HG03354 (cell line): ENCODE data around the gene IL25.
"Not testable (repeated sequence)": the region's sequence is repeated elsewhere in the genome, so short reads cannot be mapped to it uniquely, and the experiment has no call there.

Experiments used
- ATAC-seq: cut with Tn5 transposase; IDR thresholded peaks from one replicate; pipeline ENCODE4 v1.9.1; 2021; ENCODE audit warnings: mild to moderate bottlenecking; ENCODE audit not compliant: unreplicated experiment, poor library complexity, severe bottlenecking

Gene IL25

GRCh38 chr14:23386266-23386657 is 13.7 kb downstream of the IL25 start:
- ATAC-seq, result not testable (repeated sequence)

DNA sequence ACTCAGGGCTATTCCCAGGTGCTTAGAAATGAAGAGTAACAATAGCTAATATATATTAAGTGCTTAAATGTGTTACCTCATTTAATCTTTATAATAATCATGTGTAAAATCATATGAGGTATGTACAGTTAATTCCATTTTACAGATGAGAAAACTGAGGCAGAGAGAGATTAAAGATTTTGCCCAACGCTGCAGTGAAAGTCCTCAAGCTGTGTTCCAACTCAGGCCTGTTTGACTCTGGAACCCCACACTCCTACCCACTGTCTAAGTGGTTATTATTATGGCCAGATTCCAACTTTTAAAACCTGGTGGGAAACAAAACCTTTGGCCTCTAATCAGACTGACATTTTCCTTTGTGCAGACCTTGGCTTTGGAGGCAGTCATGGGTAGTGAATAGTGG is 14.4 kb downstream of the IL25 start:
- ATAC-seq, result no peak

DNA sequence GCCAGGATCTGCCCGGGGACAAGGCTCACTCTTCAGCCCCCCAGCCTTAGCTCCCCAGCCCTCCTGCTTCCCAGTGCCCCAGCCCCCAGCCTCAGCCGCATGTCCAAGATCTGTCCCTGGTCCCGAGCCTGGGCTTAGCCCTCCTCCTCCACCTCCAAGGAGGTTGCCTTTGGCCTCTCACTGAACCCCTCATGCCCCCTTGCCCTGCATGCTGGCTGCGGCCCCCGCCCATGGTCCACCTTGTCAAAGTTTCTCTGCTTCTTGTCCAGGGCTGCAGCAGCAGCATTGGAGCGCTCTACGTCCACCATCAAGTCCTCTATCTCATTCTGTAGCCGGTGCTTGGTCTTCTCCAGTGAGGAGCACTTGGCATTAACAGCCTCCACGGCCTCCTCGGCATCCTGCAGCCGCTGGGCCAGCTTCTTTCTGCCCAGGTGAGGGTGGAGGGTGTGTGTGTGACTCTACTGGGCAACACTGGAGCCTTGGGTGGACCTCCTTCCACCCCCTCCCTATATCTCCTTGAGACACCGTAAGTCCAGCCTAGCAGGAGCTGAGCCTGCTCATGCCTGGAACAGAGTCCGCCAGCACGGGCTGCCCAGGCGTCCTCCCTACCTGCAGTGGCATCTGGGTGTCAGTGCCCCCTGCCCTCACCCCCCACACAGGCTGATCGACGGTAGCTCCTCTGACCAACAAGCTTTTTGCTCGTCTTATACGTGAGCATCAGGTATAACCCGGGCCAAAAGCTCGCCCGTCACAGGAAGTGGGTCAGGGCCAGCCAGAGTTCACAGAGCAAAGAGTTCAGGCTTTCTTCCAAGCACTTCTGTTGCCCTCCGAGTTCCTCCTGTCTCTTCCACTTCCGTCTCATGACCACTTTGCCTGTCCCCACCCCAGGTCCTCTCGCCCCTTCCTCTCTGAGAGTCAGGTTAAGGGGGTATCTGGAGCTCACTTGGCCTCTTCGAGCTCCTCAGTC is 15.6 kb downstream of the IL25 start:
- no peak for ATAC-seq

DNA sequence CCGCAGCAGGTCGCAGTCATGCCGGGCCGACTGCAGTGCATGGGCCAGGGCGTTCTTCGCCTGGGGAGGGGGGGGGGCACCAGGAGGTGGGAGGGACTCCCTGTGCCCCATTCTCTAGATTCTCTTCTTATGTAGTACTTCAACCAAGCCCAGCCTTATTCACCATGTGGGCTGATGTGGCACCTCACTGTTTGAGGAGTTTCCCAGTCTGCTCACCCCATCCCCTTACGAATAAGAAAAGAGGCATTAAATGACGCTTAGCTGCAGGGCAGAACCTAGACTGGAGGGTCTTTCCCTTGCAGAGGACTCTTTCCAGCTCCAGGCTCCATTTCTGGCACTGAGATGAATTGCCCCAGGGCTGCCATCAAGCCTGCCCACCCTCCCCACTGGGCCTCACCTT is 16.4 kb downstream of the IL25 start:
- ATAC-seq, result no peak

GRCh38 chr14:23389396-23389795 is 16.8 kb downstream of the IL25 start:
- ATAC-seq, result no peak

DNA sequence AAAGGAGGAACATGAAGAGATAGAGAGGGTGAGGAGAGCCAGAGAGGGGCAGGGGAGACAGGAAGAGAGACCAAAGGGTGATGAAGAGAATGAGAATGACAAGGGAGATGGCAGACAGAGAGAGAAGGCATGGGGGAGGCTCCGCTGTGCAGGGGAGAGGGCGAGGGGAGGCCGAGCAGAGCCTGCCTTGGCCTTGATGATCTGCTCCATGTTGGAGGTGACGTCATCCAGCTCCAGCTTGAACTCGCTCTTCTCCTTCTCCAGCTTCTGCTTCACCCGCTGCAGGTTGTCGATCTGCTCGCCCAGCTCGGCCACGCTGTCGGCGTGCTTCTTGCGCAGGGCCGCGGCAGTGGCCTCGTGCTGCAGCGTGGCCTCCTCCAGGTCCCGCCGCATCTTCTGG is 17.3 kb downstream of the IL25 start:
- ATAC-seq, result not testable (repeated sequence)

DNA sequence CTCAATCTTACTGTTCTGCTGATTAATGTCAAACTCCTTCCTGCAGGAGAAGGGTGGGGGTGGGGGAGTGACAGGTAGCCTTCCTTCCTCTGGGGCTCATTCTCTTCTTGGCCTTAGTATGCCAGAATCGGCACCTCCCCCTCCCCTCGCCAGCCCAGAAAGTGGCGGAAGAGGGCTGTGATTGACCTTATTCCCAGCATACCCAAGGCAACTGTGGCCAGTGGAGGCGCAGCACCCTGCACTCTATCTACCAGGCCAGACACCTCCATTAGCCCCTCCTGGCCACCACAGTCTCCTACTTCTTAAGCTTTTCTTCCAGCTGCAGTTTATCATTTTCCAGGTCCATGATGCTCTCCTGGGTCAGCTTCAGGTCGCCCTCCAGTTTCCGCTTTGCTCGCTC is 20.0 kb downstream of the IL25 start:
- ATAC-seq, result no peak

DNA sequence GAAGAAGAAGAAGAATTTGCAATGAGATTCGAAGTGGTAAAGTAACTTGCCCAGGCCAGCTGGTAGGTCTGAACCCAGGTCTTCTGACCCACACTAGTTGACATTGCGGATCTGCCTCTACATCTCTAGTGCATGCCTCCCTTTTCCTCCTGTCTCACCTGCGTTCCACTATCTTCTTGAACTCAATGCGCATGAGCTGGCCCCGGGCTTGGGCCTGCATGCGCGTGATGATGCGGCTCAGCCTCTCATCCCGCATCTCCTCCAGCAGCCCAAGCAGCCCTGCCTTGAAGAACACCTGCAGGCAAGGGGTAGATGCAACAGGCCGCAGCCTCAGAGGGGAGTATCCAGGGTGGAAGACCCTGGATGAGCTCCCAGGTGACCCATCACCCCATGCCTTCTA is 23.5 kb downstream of the IL25 start:
- ATAC-seq, result no peak

GRCh38 chr14:23396781-23397407 is 24.3 kb downstream of the IL25 start:
- no peak for ATAC-seq

DNA sequence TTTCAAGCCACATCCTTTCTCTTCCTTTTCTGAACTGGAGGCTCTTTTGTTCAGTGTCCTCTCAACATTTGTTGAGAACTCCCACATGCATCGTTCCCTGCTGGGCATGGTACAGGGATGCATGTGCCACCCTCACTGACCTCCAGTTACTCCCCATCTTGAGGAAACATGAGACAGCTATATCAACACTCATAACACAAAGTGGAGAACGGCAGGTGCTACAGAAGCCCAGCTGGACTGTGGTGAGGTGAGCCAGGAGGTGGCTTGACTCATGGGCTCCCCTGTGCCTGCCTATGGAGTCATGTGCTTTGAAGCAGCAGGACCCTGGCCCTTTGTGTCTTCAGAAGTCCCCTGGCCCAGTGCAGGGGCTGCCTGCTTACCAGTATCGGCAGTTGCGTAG is 25.7 kb downstream of the IL25 start:
- no peak for ATAC-seq

DNA sequence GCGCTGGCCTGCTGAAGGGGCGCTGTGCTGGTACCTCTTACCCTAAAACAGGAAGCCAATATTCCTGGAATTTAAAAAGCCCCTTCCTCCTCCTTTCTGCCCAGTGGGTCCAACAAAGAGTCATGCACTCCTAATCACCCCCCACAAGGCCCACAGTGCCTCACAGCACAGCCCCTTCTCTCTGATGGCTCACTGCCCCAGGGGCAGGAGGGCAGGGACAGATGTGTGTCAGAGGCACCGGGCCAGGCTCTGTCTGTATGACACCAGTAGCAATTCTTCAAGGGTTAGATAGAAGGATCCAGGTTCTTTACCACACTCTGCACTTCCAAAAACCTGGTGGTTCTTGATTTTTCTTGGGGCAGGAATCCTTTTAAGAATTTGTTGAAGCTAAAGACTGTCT is 26.5 kb downstream of the IL25 start:
- ATAC-seq, result no peak

- no peak for ATAC-seq
Measured at GRCh38 chr14:23399591-23399990, 27.0 kb downstream of the IL25 start.

DNA sequence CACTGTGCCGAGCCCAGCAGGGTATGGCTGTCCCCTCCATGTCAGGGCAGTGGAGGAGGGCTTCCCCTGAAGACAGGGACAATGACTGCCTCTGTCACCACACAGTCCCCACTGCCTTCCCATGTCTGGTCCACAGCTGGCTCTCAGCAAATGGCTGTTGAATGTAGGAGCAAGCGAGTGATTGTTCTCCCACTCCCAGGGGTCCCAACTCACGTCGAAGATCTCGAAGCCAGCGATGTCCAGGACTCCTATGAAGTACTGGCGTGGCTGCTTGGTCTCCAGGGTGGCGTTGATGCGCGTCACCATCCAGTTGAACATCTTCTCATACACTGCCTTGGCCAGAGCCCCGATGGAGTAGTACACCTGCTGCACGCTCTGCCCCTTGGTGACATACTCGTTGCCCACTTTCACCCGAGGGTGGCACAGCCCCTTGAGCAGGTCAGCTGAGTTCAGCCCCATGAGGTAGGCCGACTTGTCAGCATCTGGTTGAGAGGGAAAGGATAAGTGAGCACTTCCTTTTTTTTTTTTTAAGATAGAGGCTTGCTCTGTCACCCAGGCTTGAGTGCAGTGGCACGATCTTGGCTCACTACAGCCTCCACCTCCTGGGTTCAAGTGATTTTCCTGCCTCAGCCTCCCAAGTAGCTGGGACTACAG is 28.0 kb downstream of the IL25 start:
- not testable (repeated sequence) for ATAC-seq

DNA sequence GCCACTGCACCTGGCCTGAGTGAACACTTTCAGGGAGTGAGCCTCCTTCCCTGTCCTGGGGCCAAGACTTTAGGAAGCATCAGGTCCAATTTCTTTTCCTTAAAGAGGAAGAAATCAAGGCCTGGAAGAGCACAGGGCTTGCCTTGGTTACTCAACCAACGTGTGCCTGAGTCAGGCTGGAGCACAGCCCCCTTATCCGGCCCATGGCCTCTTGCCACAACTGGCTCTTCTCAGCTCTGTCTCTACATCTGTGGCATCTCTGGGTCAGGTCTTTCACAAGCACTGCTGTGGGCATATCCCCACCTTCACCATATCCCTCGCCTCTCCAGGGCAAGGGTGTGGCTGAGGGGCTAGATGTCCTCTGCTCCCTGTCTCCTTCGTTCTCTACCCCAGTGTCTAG is 28.7 kb downstream of the IL25 start:
- no peak for ATAC-seq

DNA sequence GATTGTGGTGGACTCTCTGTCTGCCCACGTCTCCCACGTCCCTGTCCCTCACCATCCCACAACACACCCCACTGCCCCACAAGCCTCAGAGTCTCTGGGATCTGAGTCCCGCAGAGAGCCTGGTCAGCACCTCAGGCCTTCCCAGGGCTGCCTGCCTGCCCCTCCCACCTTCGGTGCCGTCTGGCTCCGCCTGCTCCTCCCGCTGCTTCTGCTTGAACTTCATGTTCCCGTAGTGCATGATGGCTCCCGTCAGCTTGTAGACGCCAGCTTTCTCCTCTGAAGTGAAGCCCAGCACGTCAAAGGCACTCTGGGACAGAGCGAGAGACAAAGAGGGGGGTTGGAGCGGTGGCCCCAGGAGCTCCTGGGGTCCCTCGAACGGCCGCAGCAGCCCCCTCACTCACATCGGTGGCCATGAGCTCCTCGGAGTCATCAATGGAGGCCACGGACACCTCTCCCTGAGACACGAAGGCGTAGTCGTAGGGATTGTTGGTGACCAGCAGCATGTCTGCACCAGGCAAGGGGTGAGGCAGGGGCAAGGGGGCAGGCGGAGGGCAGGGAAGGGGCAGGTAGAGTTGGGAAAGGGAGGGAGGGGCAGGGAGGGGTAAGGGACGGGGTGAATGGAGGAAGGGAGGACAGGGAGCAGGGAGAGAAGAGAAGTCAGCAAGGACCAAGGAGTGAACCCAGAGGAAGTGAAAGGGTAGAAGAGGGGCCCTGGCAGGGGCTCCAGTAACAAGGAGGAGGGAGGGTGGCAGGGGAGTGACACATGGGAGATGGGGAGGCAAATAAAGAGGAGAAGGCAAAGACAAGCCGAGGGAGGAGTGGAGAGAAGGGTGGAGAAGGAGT is 29.9 kb downstream of the IL25 start:
- ATAC-seq, result no peak

- no peak for ATAC-seq
Measured at GRCh38 chr14:23403139-23403438, 30.5 kb downstream of the IL25 start.

DNA sequence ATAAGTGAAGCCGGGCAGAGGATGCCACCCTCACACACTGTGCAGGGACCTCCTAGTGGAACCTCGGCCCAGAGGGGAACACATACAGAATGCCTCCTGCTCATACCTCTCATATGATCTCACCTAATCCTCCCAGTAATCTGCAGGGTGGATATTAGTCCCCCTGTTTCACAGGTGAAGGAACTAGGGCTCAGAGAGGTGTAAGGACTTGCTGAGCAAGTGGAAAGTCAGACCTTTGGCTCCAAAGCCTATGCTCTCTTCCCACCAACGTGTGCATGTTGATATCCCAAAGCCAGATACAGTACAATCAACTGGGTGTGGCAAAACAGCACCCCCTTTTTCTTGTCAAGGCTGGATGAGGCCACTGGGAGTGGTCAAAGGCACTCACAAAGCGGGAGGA is 31.3 kb downstream of the IL25 start:
- ATAC-seq, result no peak

DNA sequence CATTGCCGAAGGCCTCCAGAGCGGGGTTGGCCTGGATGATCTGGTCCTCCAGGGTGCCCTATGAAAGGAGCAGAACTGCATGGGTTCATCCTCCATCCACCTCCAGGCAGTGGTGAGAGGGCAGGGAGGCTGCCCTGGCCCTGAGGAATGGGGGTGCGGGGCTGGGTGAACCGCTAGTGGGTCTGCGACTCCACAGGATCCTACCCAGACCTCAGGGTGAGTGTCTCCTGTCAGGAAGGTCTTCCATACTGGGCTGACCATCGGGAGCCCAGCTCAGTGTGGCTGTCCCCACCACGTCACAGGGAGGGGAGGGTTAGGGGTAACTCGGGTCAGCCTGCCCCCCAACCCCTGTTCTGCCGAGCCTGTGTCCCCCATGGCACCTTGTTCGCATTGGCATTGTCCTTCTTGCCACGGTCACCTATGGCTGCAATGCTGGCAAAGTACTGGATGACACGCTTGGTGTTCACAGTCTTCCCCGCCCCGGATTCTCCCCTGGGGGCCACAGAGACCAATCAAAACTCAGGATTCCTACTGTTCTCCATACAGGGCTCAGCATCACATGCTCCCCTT is 31.8 kb downstream of the IL25 start:
- ATAC-seq, result no peak

DNA sequence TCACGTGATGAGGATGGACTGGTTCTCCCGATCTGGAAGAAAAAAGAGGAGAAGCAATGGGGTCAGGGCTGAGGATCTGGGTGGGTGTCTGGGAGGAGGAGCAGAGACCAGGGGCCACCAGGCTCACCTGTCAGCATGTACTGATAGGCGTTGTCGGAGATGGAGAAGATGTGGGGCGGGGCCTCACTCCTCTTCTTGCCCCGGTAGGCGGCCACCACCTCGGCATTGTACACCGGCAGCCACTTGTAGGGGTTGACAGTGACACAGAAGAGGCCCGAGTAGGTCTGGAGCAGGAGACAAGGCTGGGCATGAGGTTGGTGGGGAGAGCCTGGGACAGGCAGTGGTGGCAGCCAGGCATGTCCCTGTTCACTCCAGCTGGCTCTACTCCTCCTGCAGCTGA is 32.5 kb downstream of the IL25 start:
- no peak for ATAC-seq

DNA sequence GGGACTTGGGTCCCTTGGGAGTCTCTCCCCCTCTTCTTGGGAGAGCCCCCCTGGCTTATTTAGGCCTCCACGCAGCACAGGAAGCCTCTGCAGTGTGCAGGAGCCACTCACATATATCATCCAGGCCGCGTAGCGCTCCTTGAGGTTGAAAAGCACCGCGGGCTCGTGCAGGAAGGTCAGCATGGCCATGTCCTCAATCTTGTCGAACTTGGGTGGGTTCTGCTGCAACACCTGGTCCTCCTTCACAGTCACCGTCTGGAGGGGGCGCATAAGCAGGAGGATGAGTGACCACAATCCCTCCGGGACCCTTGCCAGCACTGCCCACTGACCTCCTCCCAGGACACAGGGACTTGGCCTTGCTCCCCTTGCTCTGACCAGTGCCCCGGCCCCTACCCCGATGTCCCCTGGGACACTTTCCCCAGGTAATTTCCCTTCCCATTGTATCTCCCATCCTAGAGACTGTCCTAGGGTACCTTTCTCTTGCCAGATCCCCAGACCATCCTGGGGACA is 33.0 kb downstream of the IL25 start:
- ATAC-seq, result no peak
